H9 (cell line): Measurements from ENCODE around the gene ALOX5. TPM values are rescaled to one million over a fixed set of nuclear protein-coding genes. Genes with fewer than 3 reads are reported as not detected.

Experiments used
- DNase-seq: peaks from one replicate; pipeline ENCODE4 v3.0.0-alpha.2; 2017
- H2AFZ ChIP-seq: one replicate; pipeline ENCODE4 v1.6.1; 2013; ENCODE audit warnings: mild to moderate bottlenecking, low read length, control low read depth, moderate library complexity
- H2AK5ac ChIP-seq: 2 replicates; pipeline ENCODE4 v1.6.1; 2013; ENCODE audit warnings: low read length, control low read depth, mixed read lengths; ENCODE audit not compliant: insufficient read length
- H2BK120ac ChIP-seq: one replicate; pipeline ENCODE4 v1.6.1; 2013; ENCODE audit warnings: low read depth, mild to moderate bottlenecking, low read length, control low read depth, inconsistent platforms; ENCODE audit not compliant: poor library complexity, severe bottlenecking
- H2BK12ac ChIP-seq: 2 replicates; pipeline ENCODE4 v1.6.1; 2013; ENCODE audit warnings: low read length, control low read depth, mixed read lengths, low read depth; ENCODE audit not compliant: insufficient read length
- H2BK15ac ChIP-seq: 2 replicates; pipeline ENCODE4 v1.6.1; 2013; ENCODE audit warnings: low read depth, low read length, control low read depth
- H2BK20ac ChIP-seq: one replicate; pipeline ENCODE4 v1.6.1; 2013; ENCODE audit warnings: low read depth, mild to moderate bottlenecking, low read length, control low read depth, inconsistent platforms; ENCODE audit not compliant: poor library complexity, severe bottlenecking
- H2BK5ac ChIP-seq: 2 replicates; pipeline ENCODE4 v1.6.1; 2013; ENCODE audit warnings: low read length, control low read depth, mixed read lengths; ENCODE audit not compliant: insufficient read length
- H3K14ac ChIP-seq: 2 replicates; pipeline ENCODE4 v1.6.1; 2013; ENCODE audit warnings: low read length, control low read depth; ENCODE audit not compliant: insufficient read depth
- H3K18ac ChIP-seq: 2 replicates; pipeline ENCODE4 v1.6.1; 2013; ENCODE audit warnings: low read depth, mild to moderate bottlenecking, mixed read lengths, low read length, control low read depth; ENCODE audit not compliant: insufficient read length
- H3K23ac ChIP-seq: 2 replicates; pipeline ENCODE4 v1.6.1; 2013; ENCODE audit warnings: low read length, control low read depth, mixed read lengths, low read depth; ENCODE audit not compliant: insufficient read length
- H3K23me2 ChIP-seq: 2 replicates; pipeline ENCODE4 v1.6.1; 2013; ENCODE audit warnings: low read depth, mild to moderate bottlenecking, mixed read lengths, low read length, control low read depth; ENCODE audit not compliant: insufficient read length, poor library complexity, severe bottlenecking
- H3K27ac ChIP-seq: 2 replicates; pipeline ENCODE4 v1.5.1; 2013; ENCODE audit warnings: low read length, control low read depth, mixed read lengths, low read depth; ENCODE audit not compliant: insufficient read length
- H3K27me3 ChIP-seq: 2 replicates; pipeline ENCODE4 v1.6.1; 2013; ENCODE audit warnings: low read length, control low read depth, inconsistent platforms; ENCODE audit not compliant: insufficient read depth
- H3K4ac ChIP-seq: 2 replicates; pipeline ENCODE4 v1.6.1; 2013; ENCODE audit warnings: low read depth, mild to moderate bottlenecking, control low read depth, inconsistent platforms, low read length, moderate library complexity
- H3K4me1 ChIP-seq: 2 replicates; pipeline ENCODE4 v1.6.1; 2013; ENCODE audit warnings: low read length, control low read depth, inconsistent platforms; ENCODE audit not compliant: insufficient read depth
- H3K4me2 ChIP-seq: 2 replicates; pipeline ENCODE4 v1.6.1; 2013; ENCODE audit warnings: low read length, control low read depth, mixed read lengths; ENCODE audit not compliant: insufficient read length, insufficient read depth
- H3K56ac ChIP-seq: 2 replicates; pipeline ENCODE4 v1.6.1; 2013; ENCODE audit warnings: low read depth, mild to moderate bottlenecking, mixed read lengths, low read length, control low read depth; ENCODE audit not compliant: insufficient read length
- H3K79me1 ChIP-seq: 2 replicates; pipeline ENCODE4 v1.6.1; 2013; ENCODE audit warnings: low read depth, mild to moderate bottlenecking, moderate library complexity, low read length, control low read depth, inconsistent platforms; ENCODE audit not compliant: insufficient read depth, poor library complexity, severe bottlenecking
- H3K79me2 ChIP-seq: 2 replicates; pipeline ENCODE4 v1.6.1; 2013; ENCODE audit warnings: low read length, control low read depth, inconsistent platforms; ENCODE audit not compliant: insufficient read depth
- H3K9ac ChIP-seq: 2 replicates; pipeline ENCODE4 v1.6.1; 2013; ENCODE audit warnings: low read length, control low read depth, mixed read lengths; ENCODE audit not compliant: insufficient read length; ENCODE audit errors: extremely low read depth
- H3K9me3 ChIP-seq: one replicate; pipeline ENCODE4 v1.6.1; 2013; ENCODE audit warnings: low read depth, low read length, inconsistent platforms; ENCODE audit not compliant: control insufficient read depth
- H3T11ph ChIP-seq: one replicate; pipeline ENCODE4 v1.6.1; 2013; ENCODE audit warnings: mild to moderate bottlenecking, low read length, control low read depth, inconsistent platforms
- H4K20me1 ChIP-seq: one replicate; pipeline ENCODE4 v1.6.1; 2013; ENCODE audit not compliant: control insufficient read depth, insufficient read length, insufficient read depth
- H4K5ac ChIP-seq: 2 replicates; pipeline ENCODE4 v1.6.1; 2013; ENCODE audit warnings: low read depth, mild to moderate bottlenecking, mixed read lengths, low read length, control low read depth; ENCODE audit not compliant: insufficient read length
- H4K8ac ChIP-seq: replicated peaks from 2 replicates; pipeline ENCODE4 v1.6.1; 2013; ENCODE audit warnings: low read length, control low read depth, mixed read lengths, low read depth; ENCODE audit not compliant: insufficient read length
- H4K91ac ChIP-seq: 2 replicates; pipeline ENCODE4 v1.6.1; 2013; ENCODE audit warnings: low read depth, mild to moderate bottlenecking, moderate library complexity, mixed read lengths, low read length, control low read depth; ENCODE audit not compliant: insufficient read length
- H3K27ac Mint-ChIP-seq, 3 experiments: 2 replicates in 2 of 3; 3 replicates in 1 of 3; pipeline ENCODE4 v1.8.0; 2020 to 2021; ENCODE audit warnings: mixed read lengths in 3 of 3, mild to moderate bottlenecking in 1 of 3, moderate library complexity in 1 of 3
- H3K27me3 Mint-ChIP-seq: 2 replicates; pipeline ENCODE4 v1.8.0; 2021; ENCODE audit warnings: low read depth, mild to moderate bottlenecking, moderate library complexity, mixed read lengths
- H3K36me3 Mint-ChIP-seq, 3 experiments: 2 replicates in 2 of 3; 3 replicates in 1 of 3; pipeline ENCODE4 v1.8.0; 2020 to 2021; ENCODE audit warnings: low read depth in 3 of 3, mixed read lengths in 3 of 3; ENCODE audit not compliant: insufficient read depth in 1 of 3
- H3K4me1 Mint-ChIP-seq, 2 experiments: 2 replicates each; pipeline ENCODE4 v1.8.0; 2020; ENCODE audit warnings: mixed read lengths in 2 of 2
- H3K4me3 Mint-ChIP-seq, 2 experiments: 2 replicates in 1 of 2; 3 replicates in 1 of 2; pipeline ENCODE4 v1.8.0; 2020 to 2021; ENCODE audit warnings: mild to moderate bottlenecking in 2 of 2, mixed read lengths in 2 of 2, moderate library complexity in 1 of 2
- H3K9me3 Mint-ChIP-seq, 2 experiments: 2 replicates in 1 of 2; 3 replicates in 1 of 2; pipeline ENCODE4 v1.8.0; 2020; ENCODE audit warnings: mild to moderate bottlenecking in 2 of 2, mixed read lengths in 2 of 2, moderate library complexity in 1 of 2
- CTCF ChIP-seq: fragments of 200-600 bp; sonication (generic); conservative IDR thresholded peaks from 3 replicates; pipeline ENCODE4 v1.8.0; 2021; ENCODE audit warnings: antibody characterized with exemption, mild to moderate bottlenecking
- WGBS: extraction: QIAGEN DNeasy Blood & Tissue Kit; methylation state at CpG from one replicate; pipeline ENCODE4 v1.1.7; 2013; ENCODE audit warnings: missing lambda C conversion rate, low lambda C conversion rate, mixed read lengths; ENCODE audit not compliant: insufficient read length; ENCODE audit errors: extremely low coverage; 5-methylcytosine and 5-hydroxymethylcytosine counted together
- total RNA-seq: library from RNA; stranded (reverse); gene quantifications from 2 replicates; pipeline ENCODE4 v1.2.1, GENCODE V29; 2021

Gene ALOX5
- total RNA-seq, 1 experiment from 2014 or later: 3.7 TPM

GRCh38 chr10:45460235-45460878 is 86.3 kb downstream of the ALOX5 start:
- Histone ChIP-seq H2BK20ac (no peak overlapping the region), H2BK5ac (no peak overlapping the region), H4K8ac (no peak overlapping the region), H2AK5ac (no peak overlapping the region), H3K27ac (no peak overlapping the region), H3K23ac (no peak overlapping the region), H3T11ph (no peak overlapping the region), H3K79me1 (no peaks in the 10 kb centered on the region), H4K20me1 (no peaks in the 10 kb centered on the region), H3K56ac (no peak overlapping the region), H3K9me3 (no peaks in the 10 kb centered on the region), H2BK120ac (no peak overlapping the region), H2BK15ac (no peak overlapping the region), H3K27me3 (no peaks in the 10 kb centered on the region), H3K4me2 (no peak overlapping the region), H3K4ac (no peak overlapping the region), H3K4me1 (no peaks in the 10 kb centered on the region), H3K9ac (no peak overlapping the region), H4K5ac (no peak overlapping the region), H4K91ac (no peak overlapping the region), H3K79me2 (no peaks in the 10 kb centered on the region), H2AFZ (no peak overlapping the region), H3K23me2 (no peaks in the 10 kb centered on the region), H3K18ac (no peak overlapping the region), H3K14ac (no peak overlapping the region), H2BK12ac (no peak overlapping the region)
- no peaks in the 10 kb centered on the region for H3K9me3 Mint-ChIP-seq
- no peak overlapping the region; a peak in 1 of 7 replicates for H3K27ac Mint-ChIP-seq
- no peaks in the 10 kb centered on the region; the same call in 1 of the 2 replicates for H3K27me3 Mint-ChIP-seq
- no CpG with 5 or more reads among the region's 6 CpGs for WGBS
- no peak for TF ChIP-seq CTCF
- peaks cover 5% of the 10 kb centered on the region in 2 experiments; a peak in 3 of 4 replicates for H3K4me1 Mint-ChIP-seq
- no peak overlapping the region for H3K4me3 Mint-ChIP-seq
- H3K36me3 Mint-ChIP-seq: peaks cover 0 to 9% (median 0%) of the 10 kb centered on the region in 3 experiments; a peak in 2 of 7 replicates
- no peak for DNase-seq
